ENCODE data around the gene DENND1B. TPM values are rescaled to one million over a fixed set of nuclear protein-coding genes. Genes with fewer than 3 reads are reported as not detected.

Gene DENND1B
- polyA plus RNA-seq, 1 of the 3 experiments (the other 2 are of a cell fraction): 1.4 TPM

DNA sequence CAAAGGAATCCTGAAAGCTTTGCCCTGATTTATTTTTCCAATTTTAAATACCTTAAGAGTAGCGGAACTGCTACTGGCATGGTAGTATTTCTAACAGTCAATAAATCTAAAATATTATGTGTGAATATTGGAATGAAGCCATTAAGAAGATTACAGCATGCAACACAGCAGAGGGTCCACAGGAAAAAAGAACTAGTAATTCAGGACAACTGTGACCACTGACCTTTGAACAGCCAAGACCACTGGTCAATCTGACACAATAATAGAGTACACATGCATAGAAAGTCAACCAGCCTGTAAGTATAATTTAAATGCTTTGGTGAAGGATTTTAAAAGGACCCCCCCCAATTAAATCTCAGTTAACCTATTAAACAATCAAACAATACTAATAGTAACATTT, 171.0 kb downstream of the DENND1B start (continued):
- TF ChIP-seq, protein P1, sequence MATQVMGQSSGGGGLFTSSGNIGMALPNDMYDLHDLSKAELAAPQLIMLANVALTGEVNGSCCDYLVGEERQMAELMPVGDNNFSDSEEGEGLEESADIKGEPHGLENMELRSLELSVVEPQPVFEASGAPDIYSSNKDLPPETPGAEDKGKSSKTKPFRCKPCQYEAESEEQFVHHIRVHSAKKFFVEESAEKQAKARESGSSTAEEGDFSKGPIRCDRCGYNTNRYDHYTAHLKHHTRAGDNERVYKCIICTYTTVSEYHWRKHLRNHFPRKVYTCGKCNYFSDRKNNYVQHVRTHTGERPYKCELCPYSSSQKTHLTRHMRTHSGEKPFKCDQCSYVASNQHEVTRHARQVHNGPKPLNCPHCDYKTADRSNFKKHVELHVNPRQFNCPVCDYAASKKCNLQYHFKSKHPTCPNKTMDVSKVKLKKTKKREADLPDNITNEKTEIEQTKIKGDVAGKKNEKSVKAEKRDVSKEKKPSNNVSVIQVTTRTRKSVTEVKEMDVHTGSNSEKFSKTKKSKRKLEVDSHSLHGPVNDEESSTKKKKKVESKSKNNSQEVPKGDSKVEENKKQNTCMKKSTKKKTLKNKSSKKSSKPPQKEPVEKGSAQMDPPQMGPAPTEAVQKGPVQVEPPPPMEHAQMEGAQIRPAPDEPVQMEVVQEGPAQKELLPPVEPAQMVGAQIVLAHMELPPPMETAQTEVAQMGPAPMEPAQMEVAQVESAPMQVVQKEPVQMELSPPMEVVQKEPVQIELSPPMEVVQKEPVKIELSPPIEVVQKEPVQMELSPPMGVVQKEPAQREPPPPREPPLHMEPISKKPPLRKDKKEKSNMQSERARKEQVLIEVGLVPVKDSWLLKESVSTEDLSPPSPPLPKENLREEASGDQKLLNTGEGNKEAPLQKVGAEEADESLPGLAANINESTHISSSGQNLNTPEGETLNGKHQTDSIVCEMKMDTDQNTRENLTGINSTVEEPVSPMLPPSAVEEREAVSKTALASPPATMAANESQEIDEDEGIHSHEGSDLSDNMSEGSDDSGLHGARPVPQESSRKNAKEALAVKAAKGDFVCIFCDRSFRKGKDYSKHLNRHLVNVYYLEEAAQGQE (IDR thresholded peaks at IDR 0.05; ENCODE audit: low read depth, low read length): no peak
- TF ChIP-seq RAD21 (IDR thresholded peaks at IDR 0.05; ENCODE audit: low read length): no peak
- no peak for TF ChIP-seq TAF1 (IDR thresholded peaks at IDR 0.05; ENCODE audit: borderline replicate concordance, low read depth, low read length)

DNA sequence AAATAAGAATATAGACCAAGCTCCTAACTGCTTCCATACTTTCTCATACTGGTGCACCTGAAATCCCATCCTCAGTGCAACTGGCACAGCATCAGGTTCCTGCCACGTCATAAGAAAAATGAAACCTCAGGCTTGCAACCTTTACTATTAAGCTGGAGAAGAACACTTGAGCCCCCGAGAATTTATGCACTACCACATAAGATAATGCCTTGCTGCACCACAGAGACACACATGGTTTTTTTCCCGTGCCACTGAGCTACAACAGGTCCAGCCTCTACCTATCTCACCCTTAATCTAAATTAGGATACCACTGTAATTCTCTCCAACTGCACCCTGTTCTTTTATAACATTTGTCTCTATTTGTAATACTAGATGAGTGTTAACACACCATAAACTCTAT, 174.5 kb downstream of the DENND1B start:
- H3K4me1 ChIP-seq (ENCODE audit: control insufficient read depth in 1 of 2, insufficient read depth in 2 of 2, low read depth in 1 of 2, low read length in 1 of 2): no peaks in the 10 kb centered on the region
- no peak overlapping the region for H3K4me2 ChIP-seq
- peaks cover 0 to 4% of the 10 kb centered on the region in 2 experiments for H3K36me3 ChIP-seq (replicated peaks in 1 of 2; ENCODE audit: control insufficient read depth in 1 of 2, insufficient read depth in 2 of 2, low read length in 1 of 2)
- no peak overlapping the region for H3K9ac ChIP-seq
- H3K27me3 ChIP-seq (ENCODE audit: insufficient read depth): no peaks in the 10 kb centered on the region
- ChIA-PET POLR2A (no interaction called here), CTCF (no interaction called here)
- no peaks in the 10 kb centered on the region for H4K20me1 ChIP-seq (ENCODE audit: insufficient read depth)
- H3K27ac ChIP-seq (ENCODE audit: low read depth in 2 of 2, low read length in 1 of 2): no peak overlapping the region
- no peak for DNase-seq
- H3F3A ChIP-seq (replicated peaks; ENCODE audit: insufficient read depth): no peaks in the 10 kb centered on the region
- no peaks in the 10 kb centered on the region for H3K79me2 ChIP-seq (ENCODE audit: insufficient read depth)
- no peak overlapping the region for H2AFZ ChIP-seq (ENCODE audit: low read depth)
- no peak overlapping the region for H3K4me3 ChIP-seq (ENCODE audit: low read depth in 2 of 2, low read length in 1 of 2)
- TF ChIP-seq RXRA (IDR thresholded peaks at IDR 0.05; ENCODE audit: borderline replicate concordance, low read depth): no peak
- TF ChIP-seq, protein P2, sequence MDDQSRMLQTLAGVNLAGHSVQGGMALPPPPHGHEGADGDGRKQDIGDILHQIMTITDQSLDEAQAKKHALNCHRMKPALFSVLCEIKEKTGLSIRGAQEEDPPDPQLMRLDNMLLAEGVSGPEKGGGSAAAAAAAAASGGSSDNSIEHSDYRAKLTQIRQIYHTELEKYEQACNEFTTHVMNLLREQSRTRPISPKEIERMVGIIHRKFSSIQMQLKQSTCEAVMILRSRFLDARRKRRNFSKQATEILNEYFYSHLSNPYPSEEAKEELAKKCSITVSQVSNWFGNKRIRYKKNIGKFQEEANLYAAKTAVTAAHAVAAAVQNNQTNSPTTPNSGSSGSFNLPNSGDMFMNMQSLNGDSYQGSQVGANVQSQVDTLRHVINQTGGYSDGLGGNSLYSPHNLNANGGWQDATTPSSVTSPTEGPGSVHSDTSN (IDR thresholded peaks at IDR 0.05): no peak
- TF ChIP-seq JUND (IDR thresholded peaks at IDR 0.05): no peak
- TF ChIP-seq FOXM1 (IDR thresholded peaks at IDR 0.05; ENCODE audit: low read depth): no peak
- TF ChIP-seq GATA2 (CRISPR knock-in tag; IDR thresholded peaks at IDR 0.05): no peak
- TF ChIP-seq TEAD4 (IDR thresholded peaks at IDR 0.05; ENCODE audit: borderline replicate concordance, insufficient read depth): no peak
- TF ChIP-seq MXI1 (IDR thresholded peaks at IDR 0.05; ENCODE audit: low read depth, low read length): no peak
- no peak for TF ChIP-seq RFX5 (IDR thresholded peaks at IDR 0.05; ENCODE audit: low read length)
- TF ChIP-seq, protein P3, sequence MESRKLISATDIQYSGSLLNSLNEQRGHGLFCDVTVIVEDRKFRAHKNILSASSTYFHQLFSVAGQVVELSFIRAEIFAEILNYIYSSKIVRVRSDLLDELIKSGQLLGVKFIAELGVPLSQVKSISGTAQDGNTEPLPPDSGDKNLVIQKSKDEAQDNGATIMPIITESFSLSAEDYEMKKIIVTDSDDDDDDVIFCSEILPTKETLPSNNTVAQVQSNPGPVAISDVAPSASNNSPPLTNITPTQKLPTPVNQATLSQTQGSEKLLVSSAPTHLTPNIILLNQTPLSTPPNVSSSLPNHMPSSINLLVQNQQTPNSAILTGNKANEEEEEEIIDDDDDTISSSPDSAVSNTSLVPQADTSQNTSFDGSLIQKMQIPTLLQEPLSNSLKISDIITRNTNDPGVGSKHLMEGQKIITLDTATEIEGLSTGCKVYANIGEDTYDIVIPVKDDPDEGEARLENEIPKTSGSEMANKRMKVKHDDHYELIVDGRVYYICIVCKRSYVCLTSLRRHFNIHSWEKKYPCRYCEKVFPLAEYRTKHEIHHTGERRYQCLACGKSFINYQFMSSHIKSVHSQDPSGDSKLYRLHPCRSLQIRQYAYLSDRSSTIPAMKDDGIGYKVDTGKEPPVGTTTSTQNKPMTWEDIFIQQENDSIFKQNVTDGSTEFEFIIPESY (IDR thresholded peaks at IDR 0.05; ENCODE audit: borderline replicate concordance, low read depth): no peak
- TF ChIP-seq, protein P4, sequence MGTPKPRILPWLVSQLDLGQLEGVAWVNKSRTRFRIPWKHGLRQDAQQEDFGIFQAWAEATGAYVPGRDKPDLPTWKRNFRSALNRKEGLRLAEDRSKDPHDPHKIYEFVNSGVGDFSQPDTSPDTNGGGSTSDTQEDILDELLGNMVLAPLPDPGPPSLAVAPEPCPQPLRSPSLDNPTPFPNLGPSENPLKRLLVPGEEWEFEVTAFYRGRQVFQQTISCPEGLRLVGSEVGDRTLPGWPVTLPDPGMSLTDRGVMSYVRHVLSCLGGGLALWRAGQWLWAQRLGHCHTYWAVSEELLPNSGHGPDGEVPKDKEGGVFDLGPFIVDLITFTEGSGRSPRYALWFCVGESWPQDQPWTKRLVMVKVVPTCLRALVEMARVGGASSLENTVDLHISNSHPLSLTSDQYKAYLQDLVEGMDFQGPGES (IDR thresholded peaks at IDR 0.05; ENCODE audit: low read depth, low read length): no peak
- TF ChIP-seq SMC3 (IDR thresholded peaks at IDR 0.05; ENCODE audit: low read depth, low read length): no peak
- TF ChIP-seq, protein P5, sequence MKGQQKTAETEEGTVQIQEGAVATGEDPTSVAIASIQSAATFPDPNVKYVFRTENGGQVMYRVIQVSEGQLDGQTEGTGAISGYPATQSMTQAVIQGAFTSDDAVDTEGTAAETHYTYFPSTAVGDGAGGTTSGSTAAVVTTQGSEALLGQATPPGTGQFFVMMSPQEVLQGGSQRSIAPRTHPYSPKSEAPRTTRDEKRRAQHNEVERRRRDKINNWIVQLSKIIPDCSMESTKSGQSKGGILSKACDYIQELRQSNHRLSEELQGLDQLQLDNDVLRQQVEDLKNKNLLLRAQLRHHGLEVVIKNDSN (IDR thresholded peaks at IDR 0.05; ENCODE audit: borderline replicate concordance, low read depth): no peak
- TF ChIP-seq SIN3A (IDR thresholded peaks at IDR 0.05; ENCODE audit: borderline replicate concordance, low read depth, low read length): no peak
- WGBS (ENCODE audit: low lambda C conversion rate): 98% methylated on average over 3 of the region's 3 CpGs
- H3K9me3 ChIP-seq: no peaks in the 10 kb centered on the region
- H3K9me2 ChIP-seq: no peaks in the 10 kb centered on the region
